Measurements from ENCODE around the gene LEPROT. TPM values are rescaled to one million over a fixed set of nuclear protein-coding genes. Genes with fewer than 3 reads are reported as not detected.
"Not testable (repeated sequence)": the region's sequence is repeated elsewhere in the genome, so short reads cannot be mapped to it uniquely, and the experiment has no call there.

Gene LEPROT, protein sequence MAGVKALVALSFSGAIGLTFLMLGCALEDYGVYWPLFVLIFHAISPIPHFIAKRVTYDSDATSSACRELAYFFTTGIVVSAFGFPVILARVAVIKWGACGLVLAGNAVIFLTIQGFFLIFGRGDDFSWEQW
- total RNA-seq = 87.7 TPM

DNA sequence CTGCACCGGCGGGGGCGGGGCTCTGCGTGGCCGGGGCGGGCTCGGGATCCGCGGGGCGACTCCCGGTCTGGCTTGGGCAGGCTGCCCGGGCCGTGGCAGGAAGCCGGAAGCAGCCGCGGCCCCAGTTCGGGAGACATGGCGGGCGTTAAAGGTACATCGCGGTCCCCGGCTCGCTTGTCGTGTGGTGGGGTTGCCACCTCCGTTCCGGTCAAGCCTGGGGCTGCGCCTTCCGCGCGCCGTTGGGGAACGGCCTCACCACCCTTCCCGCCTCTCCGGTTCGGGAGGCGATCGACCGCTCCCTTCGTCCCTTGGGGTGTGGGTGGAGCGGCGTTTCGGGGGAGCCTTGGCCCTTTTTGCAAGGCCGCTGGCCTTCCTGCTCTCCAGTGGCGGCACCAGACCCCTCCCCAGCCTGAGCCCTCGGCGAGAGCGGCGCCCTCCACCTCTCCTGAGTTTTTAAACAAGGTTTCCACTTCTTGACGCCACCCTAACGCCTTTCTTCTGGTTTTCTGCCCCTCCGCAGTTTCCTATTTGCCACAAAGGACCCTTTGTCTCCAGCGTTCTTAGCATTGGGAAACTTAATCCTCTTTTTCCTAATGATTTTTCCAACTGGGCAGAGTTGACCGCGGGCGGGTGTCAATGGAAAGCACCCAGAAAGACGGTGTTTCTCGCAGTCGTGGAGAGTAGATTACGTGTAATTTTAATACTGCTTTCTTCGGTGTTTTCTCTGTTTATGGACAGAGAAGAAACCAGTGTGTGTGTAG lies at the start of gene LEPROT, which contains the start of gene LEPR:
Gene LEPROT (plus strand): TSS at position 79 of the 761 bp plus-strand sequence. CDS start 57 bp downstream, at position 136.
Gene LEPR (plus strand): TSS at position 79 of the 761 bp plus-strand sequence. CDS start 144,898 bp downstream, outside the sequence.
- DNase-seq (ENCODE audit: low spot score) = no peak

DNA sequence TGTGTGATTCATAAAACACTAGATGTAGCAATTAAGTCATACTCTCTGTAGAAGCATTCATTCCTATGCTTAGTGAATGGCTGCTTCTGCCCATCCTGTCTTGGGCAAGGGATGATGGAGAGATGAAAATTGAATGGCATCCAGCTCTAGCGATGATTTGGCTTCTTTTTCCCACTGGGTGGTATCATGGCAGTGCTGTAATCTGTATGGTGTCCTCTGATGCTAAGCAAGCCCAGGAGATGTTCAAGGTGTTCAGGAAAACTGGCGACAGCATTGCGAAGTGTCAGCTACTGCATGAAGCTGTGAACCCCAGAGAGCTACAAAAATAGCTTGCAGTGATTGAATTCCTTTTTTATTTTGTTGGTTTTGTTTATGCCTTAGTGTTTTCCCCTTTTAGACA lies 48.9 kb upstream of the LEPROT start:
- no peak for DNase-seq (ENCODE audit: low spot score)

DNA sequence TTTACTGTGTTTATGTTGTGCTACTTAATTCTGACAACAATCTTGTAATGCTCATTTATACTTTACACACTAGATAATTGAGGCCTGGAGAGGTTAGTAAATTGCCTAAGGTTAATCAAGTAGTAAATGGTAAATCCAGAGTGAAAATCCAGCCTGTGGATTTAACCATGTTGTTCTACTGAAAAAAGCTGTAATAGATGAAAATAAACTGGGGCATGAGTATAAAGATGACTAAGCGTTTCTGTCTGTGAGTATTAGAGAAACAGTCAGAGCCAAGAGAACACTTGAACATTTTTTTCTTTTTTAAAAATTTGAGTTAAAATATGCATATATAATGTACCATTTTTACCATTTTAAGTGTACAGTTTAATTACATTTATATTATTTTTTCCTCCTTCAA lies 47.9 kb upstream of the LEPROT start:
- no peak for DNase-seq (ENCODE audit: low spot score)

DNA sequence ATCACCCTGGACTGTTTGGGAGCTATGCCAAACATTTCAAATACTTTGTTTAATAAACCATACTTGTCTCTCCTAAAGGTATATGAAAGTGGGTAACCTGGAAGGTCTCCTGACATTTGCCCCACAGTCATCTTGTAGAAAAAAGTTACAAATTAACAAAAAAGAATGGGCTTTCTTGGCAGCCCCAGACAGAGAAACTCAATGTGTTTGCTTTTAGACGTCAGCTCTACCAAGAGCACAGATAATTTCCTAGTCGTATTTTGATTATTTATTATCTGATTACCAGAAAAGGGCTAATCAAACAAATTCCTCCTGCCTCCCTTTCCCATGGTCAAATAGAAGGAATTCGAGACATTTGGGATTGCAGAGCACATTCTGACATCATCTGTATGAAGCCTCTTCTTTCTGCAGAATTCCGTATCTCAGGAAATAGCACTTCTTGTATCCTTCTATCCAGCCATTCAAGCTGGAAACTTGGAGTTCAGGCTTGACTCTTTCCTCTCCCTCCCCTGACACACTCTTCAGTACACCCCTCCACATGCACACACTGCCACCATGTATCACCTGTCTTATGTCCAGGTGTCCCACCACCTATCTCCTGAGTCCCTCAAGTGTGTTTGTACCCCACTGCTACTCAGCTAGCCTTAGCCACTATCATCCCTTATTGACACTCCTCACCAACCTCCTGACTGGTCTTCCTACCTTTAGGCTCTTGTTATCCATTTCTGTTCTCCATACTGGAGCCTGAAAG lies 42.8 kb upstream of the LEPROT start:
- no peak for DNase-seq (ENCODE audit: low spot score)

DNA sequence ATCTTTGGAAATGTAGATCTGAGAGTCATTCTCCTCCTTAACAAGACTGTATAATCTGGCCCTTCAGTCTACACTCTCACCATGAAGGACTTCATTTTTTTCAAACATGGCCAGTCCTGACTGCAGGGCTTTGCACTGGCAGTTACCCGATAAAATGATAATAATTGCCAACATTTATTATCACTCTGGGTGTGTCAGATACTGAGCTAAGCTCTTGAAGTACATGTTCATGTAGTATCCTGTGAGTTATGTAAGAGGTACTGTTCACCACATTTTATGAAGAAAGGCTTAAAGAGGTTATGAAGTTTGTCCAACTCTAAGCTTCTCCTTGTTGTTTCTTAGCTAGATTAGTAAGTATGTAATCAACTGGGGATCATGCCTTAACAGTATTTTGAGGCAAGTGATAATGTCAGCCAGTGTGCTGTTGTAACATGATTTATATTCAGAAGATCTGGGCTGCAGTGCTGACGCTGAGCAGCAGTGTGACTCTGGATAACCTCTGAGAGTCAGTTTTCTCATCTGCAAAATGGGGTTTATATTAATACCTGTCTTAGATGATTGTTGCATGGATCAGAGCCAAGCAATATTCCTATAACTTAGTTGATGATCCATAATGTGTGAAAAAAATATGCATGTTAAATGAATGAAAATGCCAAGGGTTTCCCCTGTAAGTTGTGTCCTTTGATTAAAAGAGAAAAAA lies 42.1 kb upstream of the LEPROT start:
- DNase-seq (ENCODE audit: low spot score) = no peak

DNA sequence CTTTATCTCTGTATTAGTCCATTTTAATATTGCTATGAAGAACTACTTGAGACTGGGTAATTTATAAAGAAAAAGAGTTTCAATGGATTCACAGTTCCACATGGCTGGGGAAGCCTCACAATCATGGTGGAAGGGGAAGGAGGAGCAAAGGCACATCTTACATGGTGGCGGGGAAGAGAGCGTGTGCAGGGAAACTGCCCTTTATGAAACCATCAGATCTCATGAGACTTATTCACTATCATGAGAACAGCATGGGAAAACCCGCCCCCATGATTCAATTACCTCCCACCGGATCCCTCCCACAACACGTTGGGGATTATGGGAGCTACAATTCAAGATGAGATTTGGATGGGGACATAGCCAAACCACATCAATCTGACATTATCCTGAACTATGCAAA lies 36.0 kb upstream of the LEPROT start:
- DNase-seq (ENCODE audit: low spot score) = not testable (repeated sequence)

DNA sequence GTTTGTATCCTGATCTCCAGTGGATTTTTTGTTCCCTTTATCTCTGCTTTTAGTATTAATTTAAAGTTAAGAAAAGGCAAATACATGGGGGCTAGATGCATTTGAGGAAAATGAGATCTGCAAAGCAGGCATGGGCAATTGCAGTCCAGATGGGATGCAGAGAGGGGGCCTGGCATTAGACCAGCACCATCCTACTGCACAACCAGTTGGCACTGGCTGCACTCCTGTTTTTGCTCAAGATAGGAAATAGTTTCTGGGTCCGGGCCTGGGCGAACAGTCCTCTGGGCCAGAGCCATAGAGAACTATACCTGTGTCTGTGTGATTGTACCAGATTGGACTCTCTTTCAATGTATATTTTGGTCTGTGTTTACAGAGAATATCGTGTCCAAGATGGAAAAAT lies 34.0 kb upstream of the LEPROT start:
- DNase-seq (ENCODE audit: low spot score) = no peak

DNA sequence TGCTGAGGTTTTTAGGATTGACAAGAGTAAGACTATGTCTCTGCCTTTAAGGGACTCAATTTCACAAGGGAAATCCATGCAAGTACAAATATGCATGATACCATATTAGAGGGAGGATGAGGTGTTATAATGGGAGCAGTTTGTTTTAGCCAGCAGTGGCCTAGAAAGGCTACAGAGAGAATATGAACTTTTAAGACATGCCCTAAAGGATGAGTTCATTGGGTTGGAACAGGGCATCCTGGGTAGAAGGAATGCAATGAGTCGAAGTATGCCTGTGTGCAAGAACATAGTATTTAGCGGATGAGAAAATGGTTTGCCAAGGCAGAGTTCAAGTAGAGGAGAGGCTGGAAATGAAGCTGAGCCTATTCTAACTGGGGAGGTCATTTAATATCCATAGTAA lies 32.6 kb upstream of the LEPROT start:
- DNase-seq (ENCODE audit: low spot score) = no peak

DNA sequence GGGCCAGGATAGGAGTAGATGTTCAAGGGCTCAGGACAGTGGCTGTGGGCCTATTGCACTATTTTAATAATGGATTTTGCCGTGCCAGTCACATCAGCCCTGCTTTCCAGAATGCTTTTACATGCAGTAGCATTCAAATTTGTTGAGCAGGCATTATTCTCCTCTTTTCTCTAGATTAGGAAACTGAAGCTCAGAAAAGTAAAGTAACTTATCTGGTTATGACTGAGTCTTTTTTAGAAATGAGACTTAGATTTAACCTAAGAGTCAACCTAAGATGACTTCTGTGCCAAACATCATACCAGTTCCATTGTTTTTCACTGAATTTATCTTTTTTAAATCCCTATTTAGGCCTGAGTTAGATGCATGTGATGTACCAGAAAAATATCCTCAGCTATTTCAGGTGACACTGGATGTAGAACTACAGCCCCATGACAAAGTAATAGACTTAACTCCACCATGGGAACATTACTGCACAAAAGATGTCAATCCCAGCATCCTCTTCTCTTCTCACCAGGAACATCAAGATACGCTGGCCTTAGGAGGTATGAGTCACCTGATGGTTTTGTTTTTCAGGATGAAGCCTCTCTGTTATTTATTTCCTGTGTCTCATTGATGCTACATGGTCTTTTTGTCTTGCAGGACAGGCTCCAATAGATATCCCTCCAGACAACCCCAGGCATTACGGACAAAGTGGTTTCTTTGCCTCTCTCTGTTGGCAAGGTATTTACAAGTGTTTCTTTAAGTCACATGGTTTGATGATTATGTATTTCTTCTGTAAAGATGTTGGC lies 31.4 kb upstream of the LEPROT start:
- DNase-seq (ENCODE audit: low spot score) = no peak

DNA sequence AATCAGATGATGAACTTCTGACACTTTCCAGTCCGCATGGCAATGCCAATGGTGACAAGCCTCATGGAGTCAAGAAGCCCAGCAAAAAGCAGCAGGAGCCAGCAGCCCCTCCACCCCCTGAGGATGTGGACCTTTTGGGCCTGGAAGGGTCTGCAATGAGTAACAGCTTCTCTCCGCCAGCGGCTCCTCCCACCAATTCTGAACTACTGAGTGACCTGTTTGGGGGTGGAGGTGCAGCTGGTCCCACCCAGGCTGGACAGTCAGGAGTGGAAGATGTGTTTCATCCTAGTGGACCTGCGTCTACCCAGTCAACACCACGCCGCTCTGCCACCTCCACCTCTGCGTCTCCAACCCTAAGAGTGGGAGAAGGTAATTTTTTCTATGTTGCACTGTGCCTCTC lies 28.0 kb upstream of the LEPROT start:
- DNase-seq (ENCODE audit: low spot score) = no peak

DNA sequence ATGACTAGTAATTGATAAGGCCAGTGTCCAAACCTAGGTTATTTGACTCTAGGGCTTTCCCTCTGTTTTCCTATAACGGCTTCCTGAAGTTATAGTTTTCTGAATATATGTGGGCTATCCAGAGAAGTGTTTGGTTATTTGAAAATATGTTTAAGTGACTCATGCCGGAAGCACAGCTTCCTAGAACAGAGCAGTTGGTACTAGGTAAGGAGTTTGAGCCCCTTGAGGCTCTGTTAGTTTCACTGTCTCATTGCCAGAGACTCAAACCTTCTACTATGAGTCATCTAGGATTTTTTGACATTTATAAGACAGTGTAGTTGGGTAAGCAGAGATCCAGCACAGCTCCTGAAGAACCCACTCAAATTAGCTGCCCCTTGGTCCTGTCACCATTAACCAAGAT lies 27.1 kb upstream of the LEPROT start:
- no peak for DNase-seq (ENCODE audit: low spot score)

DNA sequence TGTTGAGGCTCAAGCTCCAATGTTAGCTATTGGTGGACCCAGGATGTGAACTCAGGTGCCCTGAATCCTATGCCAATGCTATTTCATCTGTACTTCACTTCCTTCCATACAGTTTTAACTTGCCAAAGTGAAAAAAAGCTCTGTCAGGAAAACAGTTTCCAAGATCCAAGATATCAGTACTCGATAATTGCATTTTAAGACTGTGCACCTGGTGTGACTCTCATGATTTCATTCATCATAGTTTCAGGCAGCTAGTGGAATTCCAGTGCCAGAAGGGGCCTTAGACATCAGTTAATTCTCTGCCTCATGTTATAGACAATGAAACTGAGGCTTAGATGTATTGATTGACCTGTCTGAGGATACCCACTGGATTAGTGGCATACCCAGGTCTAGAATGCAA lies 26.5 kb upstream of the LEPROT start:
- DNase-seq (ENCODE audit: low spot score) = no peak

DNA sequence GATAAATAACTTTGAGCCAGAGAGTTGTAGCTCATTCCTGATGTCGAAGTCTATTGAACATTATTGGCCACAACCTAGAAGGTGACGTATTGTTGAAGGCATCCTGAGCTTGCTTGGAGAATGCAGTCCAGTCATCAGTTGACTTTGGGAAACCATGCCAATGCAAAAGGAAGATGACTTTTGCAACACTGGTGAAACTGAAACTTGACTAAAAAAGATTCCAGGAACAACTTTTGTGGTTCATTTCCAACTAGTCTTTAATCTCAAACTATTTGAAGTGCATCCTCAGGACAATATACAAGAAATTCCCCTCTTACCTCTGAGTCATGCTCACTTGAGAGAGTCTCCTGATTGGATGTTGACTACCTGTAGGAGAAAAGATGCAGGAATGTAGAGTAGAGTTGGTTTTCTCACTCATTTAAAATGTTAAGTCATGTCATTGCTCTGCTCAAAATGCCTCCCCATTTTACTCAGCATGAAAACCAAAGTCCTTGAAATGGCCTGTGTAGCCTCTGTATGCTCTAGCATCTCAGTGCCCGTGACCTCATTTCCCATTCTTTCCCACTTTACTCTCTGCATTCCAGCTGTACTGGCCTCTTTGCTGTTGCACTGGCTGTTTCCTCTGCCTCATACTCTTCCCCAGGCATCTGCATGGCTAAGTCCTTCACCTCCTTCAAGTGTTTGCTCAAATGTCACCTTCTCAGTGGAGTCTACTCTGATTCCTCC lies 24.4 kb upstream of the LEPROT start:
- no peak for DNase-seq (ENCODE audit: low spot score)

DNA sequence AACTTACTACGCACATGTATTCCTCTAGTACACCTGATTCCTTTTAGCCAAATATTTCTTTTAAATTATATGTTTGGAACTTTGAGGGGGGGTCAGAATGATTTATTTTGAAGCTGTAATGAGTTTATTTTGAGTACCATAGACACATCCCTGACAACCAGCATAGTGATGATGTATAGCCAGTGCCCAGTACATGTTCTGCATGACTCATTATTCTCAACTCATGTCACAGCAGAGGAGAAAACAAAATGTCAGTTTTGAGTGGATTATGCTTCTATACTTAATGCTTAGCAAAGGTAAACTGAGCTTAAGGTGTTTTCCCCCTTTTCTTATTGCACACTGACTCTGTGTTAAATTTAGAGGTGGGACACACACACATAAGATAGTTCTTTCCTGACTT lies 22.4 kb upstream of the LEPROT start:
- DNase-seq (ENCODE audit: low spot score) = no peak

DNA sequence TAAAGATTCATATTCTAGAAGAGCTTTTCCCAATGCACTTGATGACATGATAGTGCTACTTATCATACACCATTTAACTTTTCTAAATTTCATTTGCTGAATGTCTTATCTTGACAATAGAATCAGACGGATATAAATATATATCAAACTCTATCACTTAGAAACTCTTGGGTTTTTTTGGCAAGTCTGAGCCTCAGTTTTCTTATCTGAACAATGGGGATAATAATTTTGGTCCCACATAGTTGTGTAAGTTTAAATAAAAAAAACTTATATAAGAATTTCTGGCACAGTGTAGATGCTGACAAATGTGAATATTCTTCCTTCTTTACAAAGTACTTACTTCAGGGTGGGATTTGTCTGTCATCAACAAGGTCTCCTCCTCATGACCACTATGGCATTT lies 21.5 kb upstream of the LEPROT start:
- no peak for DNase-seq (ENCODE audit: low spot score)

DNA sequence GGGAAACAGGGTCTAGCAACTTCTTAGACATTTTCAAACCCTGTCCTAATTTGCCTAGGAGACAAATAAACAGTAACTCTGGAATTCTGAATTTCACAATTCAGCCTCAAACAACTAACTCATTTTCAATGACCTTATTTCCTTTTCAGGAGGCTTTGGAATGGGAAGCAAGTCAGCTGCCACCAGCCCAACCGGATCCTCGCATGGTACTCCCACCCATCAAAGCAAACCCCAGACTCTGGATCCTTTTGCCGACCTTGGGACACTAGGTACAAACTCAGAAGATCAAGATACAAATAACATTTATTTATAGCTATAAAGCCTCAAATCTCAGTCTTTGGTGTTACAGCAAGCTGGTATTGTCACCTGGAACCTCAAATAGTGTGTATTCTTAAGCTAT lies 18.9 kb upstream of the LEPROT start:
- no peak for DNase-seq (ENCODE audit: low spot score)

DNA sequence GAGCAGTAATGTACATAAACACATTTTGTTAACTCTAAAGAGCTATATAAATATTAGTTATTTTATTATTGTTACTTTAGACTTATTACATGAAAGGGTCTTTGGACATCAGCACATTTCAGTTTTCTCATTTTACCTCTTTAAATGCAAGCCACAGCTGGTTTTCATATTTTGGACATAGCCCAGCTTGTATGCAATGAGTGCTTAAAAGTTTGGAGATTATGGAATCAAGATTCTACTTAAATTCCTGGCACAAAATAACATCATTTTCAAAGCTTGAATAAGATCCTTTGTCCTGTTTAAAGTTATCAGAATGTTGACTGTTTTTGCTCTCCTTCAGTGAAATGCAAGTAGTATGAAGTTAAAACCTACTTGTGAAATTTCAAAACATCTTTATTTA lies 15.5 kb upstream of the LEPROT start:
- no peak for DNase-seq (ENCODE audit: low spot score)

DNA sequence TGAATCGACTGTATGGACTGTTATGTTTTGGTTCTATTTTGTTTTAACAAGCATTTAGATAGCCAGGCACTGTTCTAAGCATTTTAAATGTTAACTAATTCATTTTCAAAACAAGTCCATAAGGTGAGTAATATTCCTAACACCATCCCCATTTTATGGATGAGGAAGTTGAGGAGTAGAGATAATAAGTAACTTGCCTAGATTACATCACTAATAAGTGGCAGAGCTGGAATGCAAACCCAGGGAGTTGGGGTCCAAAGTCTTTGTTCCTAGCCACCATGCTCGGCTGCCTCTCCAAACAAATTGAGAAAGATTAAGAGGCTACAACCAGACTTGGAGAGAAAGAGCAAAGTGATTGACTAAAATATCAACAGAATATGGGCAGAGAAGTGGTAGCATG lies 12.6 kb upstream of the LEPROT start:
- no peak for DNase-seq (ENCODE audit: low spot score)

DNA sequence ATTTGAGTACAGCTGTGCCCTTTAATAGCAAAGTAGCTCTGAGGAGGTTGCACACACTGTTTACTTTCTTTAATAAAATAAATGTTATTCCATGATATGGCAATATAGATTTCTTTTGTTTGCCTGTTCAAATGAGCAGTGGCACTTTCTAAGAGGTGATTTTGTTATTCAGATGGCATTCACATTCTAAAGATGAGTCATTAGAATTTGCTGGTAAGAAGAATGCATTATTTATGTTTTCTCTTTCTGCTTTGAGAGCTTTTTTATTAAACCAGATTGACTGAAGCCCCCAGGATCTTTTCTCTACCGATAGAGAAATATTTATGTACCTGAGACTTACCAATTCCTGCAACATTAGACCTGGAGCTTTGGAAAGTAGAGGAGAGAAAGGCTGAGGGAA lies 11.2 kb upstream of the LEPROT start:
- DNase-seq (ENCODE audit: low spot score) = no peak

DNA sequence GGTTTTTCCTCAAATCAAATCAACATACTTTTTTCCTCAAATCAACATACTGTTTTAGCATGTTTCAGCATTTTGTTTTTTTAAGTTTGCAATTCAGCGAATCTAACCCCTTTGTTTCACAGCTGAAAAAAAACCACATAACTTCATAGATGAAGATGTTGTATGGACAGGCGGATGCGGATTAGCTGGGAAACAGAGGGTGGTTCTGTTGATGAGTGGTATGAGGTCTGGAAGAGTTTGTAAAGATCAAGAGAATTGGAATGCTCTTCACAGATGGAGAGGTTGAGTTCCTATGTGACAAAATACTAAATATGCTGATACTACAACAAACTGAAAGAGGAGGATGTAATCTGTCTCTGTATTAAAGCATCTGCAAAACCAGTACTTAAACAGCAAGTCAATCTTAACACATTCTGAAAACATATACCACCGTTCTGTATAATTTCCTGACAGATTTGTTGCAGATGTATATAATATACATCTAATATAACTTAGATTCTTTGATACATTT lies 10.6 kb upstream of the LEPROT start:
- DNase-seq (ENCODE audit: low spot score) = no peak
